NCI-H128 (cell line): ENCODE data around the gene CDK15.

Experiments
- DNase-seq: peaks from one replicate; lab custom pipeline; 2025; ENCODE audit not compliant: unreplicated experiment; lab: John Stamatoyannopoulos, UW

The CDK15 gene

DNA sequence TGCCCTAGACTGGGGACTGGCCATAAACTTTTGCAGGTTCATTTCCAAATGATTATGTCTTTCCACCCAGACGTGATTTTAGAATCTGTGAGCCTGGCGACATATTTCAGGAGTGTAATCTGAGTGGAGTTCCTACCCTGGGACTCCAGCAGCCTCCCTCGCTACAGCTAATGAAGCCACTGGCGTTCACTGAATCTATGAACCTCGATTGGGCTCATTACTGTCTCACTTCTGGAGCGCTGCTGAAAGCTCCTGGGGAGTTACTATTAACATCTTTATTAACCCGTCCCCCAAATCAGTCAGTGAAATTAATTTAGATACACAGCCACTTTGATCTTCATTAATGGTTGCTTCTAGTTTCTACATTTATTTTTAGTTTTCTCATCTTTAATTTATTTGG is 56.5 kb downstream of the CDK15 start:
- no peak for DNase-seq

DNA sequence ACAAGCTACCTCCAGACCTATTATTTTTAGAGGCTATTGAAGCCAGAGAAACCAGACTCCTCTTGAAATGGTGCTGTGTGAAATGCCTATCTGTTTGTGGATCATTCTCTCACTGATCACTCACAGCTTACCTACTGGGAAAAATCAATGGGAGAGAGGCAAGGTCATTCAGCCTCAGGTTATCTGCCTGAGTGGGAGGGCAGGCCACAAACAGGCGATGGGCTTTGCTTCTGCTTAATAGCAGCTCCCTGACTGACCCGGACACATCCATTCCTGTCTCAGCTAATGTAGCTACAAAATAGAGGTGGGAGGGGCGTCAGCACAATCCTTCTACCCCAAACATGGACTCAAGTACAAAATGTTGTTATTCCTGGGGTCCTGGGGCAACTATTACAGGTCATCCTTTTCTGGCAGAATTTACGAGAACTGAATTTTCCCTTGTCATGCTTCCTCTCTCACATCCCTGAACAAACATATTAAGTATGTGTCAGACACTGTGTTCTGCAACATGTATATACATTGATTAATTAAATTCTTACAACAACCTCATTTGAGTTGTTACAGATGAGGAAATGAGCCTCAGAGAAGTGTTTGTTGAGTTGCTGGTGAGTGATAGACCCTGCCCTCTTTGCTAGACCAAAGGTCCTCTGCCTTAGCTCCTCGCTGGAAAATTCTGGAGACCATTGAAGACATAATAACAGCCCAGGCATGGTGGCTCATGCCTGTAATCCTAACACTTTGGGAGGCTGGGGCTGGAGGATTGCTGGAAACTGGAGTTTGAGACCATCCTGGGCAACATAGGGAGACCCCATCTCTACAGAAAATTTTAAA is 60.5 kb downstream of the CDK15 start:
- DNase-seq: no peak

DNA sequence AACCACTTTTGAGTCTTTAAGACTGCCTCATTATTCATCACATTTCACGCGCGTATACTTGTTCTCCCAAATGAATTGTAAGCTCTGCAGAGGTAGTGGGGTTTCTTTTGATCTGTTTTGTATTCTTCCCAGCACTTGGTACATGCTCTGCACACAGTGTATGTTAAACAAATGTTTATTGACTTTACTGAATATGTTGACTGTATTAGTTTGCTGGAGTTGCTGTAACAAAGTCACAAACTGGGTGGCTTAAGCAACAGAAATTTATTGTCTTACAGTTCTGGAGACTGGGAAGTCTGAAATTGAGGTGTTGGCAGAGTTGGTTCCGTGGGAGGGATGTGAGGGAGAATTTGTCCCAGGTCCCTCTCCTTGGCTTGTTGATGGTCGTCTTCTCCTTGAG is 65.1 kb downstream of the CDK15 start:
- no peak for DNase-seq

DNA sequence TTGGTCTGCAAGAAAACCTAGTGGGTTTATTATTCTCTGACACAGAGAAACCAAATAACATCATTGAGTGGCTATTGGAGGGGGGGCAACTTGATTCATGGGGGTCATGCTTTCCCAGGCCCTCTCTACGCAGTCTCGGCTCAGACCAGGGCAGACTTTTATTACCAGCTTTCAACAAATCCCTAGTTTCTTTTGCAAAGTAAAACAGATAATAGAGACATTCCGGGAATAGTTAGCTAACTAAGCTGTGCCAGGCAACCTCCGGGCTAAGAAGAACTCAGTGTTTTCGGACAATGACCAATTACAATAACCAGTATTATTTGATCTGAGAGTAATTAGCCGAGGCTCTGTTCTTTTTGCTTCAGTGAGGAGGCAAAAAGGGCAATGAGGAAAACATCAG is 66.3 kb downstream of the CDK15 start:
- no peak for DNase-seq

DNA sequence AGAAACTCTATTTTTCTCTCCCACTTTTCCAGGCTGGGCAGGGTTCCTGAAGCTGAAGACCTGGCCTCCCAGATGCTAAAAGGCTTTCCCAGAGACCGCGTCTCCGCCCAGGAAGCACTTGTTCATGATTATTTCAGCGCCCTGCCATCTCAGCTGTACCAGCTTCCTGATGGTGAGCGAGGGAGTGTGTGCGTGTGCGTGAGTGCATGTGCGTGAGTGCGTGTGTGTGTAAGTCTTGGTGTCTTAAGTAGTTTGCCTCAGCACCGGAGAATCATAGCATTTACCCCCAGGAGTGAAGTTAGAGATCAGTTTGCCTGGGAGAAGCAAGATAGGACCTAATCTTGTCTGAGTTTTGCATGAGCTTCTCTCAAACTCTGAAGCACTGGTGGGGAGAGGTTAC is 73.7 kb downstream of the CDK15 start:
- no peak for DNase-seq

DNA sequence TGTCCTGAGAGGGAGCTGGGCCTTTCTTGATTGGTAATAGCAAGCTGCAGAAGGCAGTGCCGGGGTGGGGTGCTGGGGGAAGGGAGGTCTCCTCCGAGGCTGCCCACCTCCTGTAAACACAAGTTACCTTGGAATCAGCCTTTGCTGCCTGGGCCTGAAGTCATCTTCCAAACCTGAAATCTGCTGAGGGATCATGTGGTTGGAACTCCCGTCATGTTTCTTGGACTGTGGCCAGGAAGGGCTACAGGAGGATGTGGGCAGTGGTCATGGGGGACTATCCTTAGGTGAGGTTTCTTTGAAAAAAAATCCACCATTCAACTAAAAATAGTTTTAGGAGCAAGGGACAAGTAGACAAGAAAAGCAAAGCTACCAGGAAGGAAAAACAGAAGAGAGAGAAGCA is 74.2 kb downstream of the CDK15 start:
- no peak for DNase-seq

DNA sequence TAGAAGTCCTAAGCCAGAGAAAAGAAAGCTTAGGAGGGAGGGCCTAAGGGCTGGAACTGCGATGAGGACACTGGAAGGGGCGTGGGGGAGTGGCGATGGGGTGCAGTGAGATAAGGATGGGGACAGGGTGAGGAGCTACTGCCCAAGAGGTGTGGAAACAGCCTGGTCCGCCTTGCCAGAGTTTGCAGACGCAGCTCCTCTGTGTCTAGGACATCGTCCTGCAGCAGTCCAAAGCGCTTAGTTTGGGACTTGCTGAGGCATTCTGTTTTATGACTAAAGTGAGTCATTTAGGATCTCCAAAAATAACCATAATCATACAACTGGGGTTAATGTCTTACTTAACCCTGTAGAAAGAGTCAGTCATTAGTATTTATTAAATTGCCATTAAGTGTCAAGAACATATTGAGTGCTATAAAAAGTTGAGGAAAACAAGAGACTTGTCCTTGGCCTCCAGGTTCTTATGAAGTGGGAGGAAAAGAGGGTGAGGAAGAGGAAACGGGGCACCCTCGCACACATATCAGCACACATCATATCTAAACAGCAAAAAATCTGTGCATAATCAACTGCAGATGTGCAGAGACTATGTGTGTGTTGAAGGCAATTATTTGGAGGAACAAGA is 74.8 kb downstream of the CDK15 start:
- DNase-seq: no peak

DNA sequence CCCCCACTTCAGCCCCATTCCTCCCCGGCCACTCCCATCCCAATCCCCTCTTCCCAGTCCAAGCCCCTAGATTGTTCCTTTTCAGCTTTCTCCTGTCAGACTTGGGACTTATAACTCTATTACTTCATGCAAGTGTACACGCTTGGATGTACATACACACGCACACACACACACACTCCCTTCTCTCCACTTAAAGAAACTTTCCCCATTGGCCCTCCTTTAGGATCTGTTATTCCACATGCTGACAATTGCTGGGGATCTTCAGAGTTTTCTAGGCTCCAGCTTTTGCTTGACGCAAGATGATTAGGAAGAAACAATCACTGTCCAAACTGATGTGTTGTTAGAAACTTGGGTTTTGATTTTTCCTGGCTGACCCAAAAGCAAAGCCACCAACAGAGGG is 75.4 kb downstream of the CDK15 start:
- DNase-seq: no peak

DNA sequence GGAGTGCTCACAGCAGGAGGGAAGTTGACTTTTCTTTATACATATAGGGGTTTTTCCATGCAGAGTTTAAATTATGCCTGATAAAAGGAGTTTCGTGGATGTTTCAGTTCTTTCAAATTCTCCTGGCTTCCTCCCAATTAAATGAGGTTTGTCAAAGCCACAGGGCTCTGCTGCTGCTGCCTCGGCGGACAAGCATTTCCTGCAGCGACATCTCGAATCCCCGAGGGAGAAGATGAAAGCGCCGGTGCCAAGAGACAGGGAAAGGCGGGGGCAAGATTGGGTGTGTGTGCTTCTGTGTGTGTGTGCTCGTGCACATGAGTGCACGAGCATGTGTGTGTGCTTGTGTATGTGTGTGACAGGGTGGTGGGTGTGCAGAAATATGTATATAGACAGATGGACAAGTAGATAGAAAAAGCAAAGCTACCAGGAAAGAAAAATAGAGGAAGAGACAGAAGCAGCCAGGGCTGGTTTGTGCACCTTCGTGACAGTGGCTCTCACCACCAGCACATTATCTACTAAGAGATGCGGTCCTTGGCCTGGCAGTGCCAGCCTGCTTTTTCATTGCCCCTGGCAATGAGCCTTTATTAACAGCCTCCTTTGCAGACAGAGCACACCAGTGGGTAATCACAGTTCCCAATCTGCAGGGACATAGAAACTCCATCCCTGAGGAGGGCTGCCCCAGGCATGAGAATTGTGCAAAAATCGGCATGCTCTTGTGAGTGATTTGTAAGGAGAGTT is 76.2 kb downstream of the CDK15 start:
- DNase-seq: no peak

DNA sequence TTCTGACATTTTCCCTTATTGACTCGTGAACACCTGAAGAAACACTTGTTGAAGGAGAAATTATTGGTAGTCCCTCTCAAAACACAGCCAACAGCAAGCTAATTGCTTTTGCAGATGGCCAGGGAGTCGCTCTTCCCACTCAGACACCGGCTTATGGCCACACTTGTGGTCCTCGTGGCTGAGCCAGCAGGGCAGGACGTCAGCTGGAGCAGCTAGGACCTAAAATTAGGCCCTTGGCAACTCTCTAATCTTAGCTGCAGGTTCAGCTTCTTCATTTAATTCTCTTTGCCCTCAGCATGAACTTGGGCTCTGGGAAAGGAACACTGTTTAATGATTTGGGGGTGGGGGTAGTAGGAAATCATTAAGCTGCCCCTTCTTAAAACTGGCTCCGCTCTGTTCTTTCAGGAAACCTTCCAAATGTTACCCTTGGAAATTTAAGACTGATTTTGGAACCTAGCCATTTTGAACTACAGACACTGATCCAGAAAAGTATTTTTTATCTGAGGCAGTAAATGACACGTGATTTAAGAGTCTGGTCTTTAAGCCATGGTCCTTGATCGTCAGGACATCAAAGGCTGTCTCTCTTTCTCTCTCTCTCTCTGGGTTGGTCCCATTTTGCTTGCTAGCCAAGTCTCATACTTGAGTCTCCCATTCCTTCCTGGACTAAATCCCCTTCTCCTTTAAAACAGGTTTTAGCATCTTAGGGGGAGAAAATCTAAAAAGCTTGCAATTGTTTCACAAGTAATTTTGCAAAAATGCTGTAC is 77.5 kb downstream of the CDK15 start:
- no peak for DNase-seq

DNA sequence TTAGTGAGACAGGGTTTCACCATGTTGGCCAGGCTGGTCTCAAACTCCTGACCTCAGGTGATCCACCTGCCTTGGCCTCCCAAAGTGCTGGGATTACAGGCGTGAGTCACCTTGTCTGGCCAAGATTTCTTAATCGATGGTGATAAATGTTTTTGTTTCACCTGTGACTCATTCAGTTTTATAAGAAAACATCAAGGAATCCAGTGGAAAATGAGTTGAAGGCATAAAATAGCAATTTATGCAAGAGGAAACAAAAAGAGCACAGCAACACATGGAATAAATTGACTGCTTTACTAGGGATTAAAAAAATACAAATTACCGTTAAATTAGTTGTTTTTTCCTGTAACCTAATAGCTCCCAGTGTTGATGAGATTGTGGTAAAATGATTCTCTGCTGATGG is 80.2 kb downstream of the CDK15 start:
- DNase-seq: no peak

DNA sequence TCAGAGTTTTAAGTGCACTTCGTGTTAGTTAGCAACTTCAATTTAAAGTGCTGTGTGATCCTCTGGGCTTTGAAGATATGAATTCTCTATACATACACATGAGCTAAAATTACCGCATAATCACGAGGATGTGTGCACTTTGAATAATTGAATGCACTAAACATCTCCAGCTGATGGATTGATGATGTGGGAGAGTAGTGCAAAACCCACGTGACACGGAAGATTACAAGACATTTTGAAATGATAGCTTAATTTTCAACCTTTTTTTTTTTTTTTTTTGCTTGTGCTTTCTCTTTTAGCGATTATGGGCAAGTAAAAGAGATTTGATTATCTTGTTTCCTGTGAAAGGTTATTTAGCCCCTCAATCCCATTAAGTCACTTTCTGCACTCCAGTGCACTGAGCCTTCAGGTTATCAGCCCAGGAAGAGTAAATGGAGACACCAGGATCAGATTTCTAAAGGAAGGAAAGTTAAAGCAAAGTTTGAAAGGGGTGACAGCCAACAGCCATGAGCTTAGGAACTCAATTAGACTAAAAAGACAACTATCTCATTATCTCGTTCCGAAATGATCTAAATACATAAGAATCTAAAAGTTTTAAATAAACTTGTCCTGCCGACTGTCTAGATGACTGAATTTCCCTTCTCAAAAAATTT is 81.6 kb downstream of the CDK15 start:
- no peak for DNase-seq

DNA sequence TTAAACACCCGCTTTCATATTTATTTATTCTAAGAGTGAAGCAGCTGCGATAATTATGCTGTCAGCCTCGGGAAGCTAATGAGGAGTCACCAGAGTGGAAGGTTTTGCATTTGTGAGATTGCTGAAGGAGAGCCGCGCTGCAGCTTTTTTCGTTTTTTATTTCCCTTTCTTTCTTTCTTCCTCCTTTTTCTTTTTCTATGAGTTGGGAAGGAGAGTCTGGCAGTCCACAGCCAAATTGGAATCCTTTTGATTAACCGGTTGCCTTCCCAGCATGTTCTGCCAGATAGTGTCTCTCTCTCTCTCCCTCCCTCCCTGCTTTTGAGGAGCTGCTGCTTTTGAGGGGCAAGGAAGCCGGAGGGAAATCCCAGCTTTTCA is 82.1 kb downstream of the CDK15 start:
- DNase-seq: no peak

DNA sequence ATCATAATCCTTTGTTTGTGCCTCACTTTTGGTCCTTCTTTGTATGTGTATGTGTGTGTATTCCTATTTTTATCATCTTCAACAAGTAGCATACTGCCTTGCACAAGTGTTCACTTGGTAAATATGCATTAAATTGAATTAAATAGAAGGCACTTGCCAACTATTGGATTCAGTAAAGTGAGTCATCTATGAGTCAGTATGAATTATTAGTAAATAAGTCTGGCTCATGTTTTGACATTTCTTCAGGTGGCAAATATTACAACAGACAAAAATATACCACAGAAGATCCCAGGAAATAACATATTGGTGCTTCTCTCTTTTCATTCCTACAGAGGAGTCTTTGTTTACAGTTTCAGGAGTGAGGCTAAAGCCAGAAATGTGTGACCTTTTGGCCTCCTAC is 84.1 kb downstream of the CDK15 start:
- DNase-seq: no peak

DNA sequence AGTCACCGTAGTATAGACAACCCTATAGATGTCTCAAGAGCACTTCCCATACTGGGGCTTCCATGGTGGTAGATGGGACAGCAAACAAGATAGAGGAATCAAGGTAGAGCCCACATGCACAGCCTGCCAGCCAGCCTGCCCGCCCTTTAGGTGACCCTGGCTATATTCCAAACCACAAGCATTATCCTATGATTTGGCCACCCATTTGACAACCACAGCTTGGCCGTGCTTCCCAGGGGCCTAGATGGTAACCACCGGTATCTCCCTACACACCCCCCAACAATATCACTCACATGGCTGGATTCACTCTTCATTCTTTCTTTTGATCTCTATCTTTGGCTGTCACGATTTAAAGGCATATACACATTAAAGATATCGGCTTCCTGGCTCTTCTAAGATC is 85.3 kb downstream of the CDK15 start:
- DNase-seq: no peak

DNA sequence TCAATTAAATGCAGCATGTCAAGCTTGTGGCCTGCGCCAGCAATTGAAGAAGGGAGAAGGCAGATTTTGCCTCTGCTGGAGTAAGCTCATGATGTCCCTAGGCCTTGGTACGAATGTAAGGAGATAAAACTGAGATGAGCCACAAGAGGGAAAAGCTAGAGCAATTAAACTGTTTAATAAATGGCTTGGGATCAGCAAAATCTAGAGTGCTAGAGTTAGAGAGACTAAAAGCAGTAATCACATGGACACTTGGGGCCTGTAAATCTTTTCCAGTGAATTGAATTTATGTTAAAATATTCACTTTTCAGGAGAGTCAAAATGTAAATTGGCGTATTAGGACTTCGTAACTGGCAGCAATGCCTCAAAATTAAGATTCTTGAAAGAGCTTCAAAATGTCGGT is 86.2 kb downstream of the CDK15 start:
- no peak for DNase-seq

DNA sequence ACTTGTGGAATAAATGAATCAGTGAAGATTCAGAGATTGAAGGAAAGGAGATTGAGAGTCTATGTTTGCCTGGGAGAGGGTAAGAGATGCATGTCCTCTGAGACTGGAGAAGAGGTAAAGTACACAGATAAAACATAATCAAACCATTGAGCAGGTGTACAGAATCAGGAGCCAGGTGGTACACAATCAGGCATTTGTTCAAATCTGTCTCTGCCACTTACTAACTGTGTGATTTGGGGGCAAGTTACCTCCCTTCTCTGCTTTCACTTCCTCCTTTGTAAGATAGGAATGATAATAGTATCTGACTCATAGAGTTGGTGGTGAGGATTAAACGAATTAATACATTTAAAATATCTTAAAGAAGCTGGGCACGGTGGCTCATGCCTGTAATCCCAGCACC is 94.0 kb downstream of the CDK15 start:
- DNase-seq: no peak

DNA sequence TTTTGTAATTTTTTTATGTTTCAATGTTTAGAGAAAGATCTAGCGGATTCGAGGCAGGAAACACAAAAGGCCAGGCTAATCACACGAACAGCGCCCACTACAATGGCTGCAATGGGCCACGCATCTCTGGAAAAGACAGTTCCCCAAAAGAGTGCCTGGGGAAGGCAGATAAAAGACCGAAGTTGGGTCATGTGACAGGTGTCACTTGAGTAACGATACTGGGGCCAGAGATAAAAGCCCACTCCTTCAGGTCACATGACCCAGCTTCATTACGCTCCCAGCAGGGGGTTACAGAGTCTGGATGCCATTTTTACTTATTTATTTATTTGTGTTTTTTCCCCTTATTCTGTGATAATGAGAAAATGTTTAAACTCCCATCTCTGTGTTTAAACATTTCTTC is 95.4 kb downstream of the CDK15 start:
- no peak for DNase-seq

DNA sequence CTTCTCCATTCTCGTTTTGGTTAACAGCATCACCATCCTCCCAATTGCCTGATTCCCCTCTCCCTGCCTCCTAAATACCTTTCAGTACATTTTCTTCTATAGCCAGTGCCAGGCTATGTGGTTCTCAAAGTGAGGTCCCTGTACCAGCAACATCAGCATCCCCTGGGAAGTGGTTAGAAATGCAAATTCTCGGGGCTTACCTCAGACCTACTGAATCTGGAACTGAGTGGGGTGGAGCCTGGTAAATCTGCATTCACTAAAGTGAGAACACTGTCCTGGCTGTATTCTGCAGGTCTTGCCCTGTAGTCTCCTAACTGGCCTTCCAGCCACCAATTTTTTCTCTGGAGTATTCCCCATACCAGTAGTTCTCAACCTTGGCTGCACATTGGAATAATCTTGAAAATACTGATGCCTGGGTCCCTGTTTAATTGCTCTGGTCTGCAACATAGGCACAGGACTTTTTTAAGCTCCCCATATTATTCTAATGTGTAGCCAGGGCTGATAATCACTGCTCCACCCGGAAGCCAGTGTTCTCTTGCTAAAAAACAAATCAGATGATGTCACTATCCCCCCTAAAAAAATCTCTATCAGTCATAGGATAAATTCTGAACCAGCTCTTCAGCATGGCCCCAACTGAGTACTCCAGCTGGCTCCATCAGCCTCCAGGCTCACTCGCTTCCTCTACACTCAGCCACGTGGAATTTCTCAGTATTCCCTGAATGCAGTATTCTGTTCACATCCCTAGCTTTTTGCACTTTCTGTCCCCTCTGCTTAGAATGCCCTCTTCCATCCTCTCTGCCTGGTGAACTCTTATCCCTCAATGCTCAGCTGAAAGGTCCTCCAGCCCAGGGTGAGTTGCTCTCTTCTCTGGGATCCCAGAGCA is 98.4 kb downstream of the CDK15 start:
- DNase-seq: no peak
